ENCODE measurements around the gene SCFD1.
"Not testable (repeated sequence)": the region's sequence is repeated elsewhere in the genome, so short reads cannot be mapped to it uniquely, and the experiment has no call there.

DNA sequence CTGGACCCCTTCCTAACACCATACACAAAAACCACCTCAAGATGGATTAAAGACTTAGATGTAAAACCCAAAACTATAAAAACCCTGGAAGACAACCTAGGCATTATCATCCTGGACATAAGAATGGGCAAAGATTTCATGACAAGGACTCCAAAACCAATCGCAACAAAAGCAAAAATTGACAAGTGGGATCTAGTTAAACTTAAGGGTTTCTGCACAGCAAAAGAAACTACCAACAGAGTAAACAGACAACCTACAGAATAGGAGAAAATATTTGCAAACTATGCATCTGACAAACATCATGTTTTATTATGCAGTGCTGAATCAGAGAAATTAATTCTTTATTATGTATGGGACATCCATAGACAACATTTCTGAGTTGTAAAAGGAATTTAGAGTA, 45.8 kb upstream of the SCFD1 start:
- TF ChIP-seq POLR2A (IDR thresholded peaks at IDR 0.05) = not testable (repeated sequence)
- TF ChIP-seq, protein P1, sequence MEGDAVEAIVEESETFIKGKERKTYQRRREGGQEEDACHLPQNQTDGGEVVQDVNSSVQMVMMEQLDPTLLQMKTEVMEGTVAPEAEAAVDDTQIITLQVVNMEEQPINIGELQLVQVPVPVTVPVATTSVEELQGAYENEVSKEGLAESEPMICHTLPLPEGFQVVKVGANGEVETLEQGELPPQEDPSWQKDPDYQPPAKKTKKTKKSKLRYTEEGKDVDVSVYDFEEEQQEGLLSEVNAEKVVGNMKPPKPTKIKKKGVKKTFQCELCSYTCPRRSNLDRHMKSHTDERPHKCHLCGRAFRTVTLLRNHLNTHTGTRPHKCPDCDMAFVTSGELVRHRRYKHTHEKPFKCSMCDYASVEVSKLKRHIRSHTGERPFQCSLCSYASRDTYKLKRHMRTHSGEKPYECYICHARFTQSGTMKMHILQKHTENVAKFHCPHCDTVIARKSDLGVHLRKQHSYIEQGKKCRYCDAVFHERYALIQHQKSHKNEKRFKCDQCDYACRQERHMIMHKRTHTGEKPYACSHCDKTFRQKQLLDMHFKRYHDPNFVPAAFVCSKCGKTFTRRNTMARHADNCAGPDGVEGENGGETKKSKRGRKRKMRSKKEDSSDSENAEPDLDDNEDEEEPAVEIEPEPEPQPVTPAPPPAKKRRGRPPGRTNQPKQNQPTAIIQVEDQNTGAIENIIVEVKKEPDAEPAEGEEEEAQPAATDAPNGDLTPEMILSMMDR (IDR thresholded peaks at IDR 0.05) = not testable (repeated sequence)
